Neuronal stem cell (in vitro differentiated cells): ENCODE measurements around the gene SKA2.

ENCODE experiments used
- DNase-seq: peaks from one replicate; pipeline ENCODE4 v3.0.0-alpha.2; 2013; ENCODE audit warnings: low spot score
- H2AFZ ChIP-seq: one replicate; pipeline ENCODE4 v1.6.1; 2013; ENCODE audit warnings: mild to moderate bottlenecking, low read length, inconsistent platforms
- H2AK5ac ChIP-seq: 2 replicates; pipeline ENCODE4 v1.6.1; 2013; ENCODE audit warnings: low read depth, mild to moderate bottlenecking, inconsistent platforms, low read length, moderate library complexity, mixed read lengths
- H2BK120ac ChIP-seq: 2 replicates; pipeline ENCODE4 v1.6.1; 2013; ENCODE audit warnings: low read depth, mild to moderate bottlenecking, inconsistent platforms, low read length, moderate library complexity, mixed read lengths
- H2BK12ac ChIP-seq: one replicate; pipeline ENCODE4 v1.6.1; 2013; ENCODE audit warnings: low read length, inconsistent platforms
- H2BK15ac ChIP-seq: 2 replicates; pipeline ENCODE4 v1.6.1; 2013; ENCODE audit warnings: mild to moderate bottlenecking, low read length, inconsistent platforms, mixed read lengths
- H2BK5ac ChIP-seq: one replicate; pipeline ENCODE4 v1.6.1; 2013; ENCODE audit warnings: inconsistent platforms, mild to moderate bottlenecking, low read length, moderate library complexity
- H3K14ac ChIP-seq: one replicate; pipeline ENCODE4 v1.6.1; 2013; ENCODE audit warnings: low read length, inconsistent platforms
- H3K18ac ChIP-seq: 2 replicates; pipeline ENCODE4 v1.6.1; 2013; ENCODE audit warnings: low read length, inconsistent platforms
- H3K23ac ChIP-seq: 2 replicates; pipeline ENCODE4 v1.6.1; 2013; ENCODE audit warnings: low read depth, mild to moderate bottlenecking, mixed read lengths, low read length, inconsistent platforms; ENCODE audit not compliant: poor library complexity
- H3K27ac ChIP-seq: replicated peaks from 3 replicates; pipeline ENCODE4 v1.5.1; 2013; ENCODE audit warnings: low read length, inconsistent platforms
- H3K27me3 ChIP-seq, 3 experiments: 2 replicates each; pipeline ENCODE4 v1.6.1; 2013; ENCODE audit warnings: low read length in 3 of 3, mild to moderate bottlenecking in 2 of 3, inconsistent platforms in 1 of 3, low read depth in 1 of 3, mixed read lengths in 1 of 3, moderate library complexity in 1 of 3; ENCODE audit not compliant: control insufficient read depth in 3 of 3, insufficient read depth in 3 of 3
- H3K36me3 ChIP-seq, 2 donors: replicated peaks in 1 of 2; 2 replicates each; pipeline ENCODE4 v1.6.1; 2013; ENCODE audit warnings: low read length in 2 of 2; ENCODE audit not compliant: control insufficient read depth in 2 of 2, insufficient read depth in 2 of 2
- H3K4ac ChIP-seq: 2 replicates; pipeline ENCODE4 v1.6.1; 2013; ENCODE audit warnings: inconsistent platforms, mild to moderate bottlenecking, low read length, moderate library complexity
- H3K4me1 ChIP-seq, 2 donors: 1 replicate in 1 of 2; 2 replicates in 1 of 2; pipeline ENCODE4 v1.6.1; 2013; ENCODE audit warnings: low read length in 2 of 2, low read depth in 1 of 2; ENCODE audit not compliant: control insufficient read depth in 2 of 2, insufficient read depth in 1 of 2
- H3K4me2 ChIP-seq: one replicate; pipeline ENCODE4 v1.6.1; 2013; ENCODE audit warnings: mild to moderate bottlenecking, low read length, inconsistent platforms; ENCODE audit not compliant: insufficient read depth, poor library complexity, severe bottlenecking
- H3K4me3 ChIP-seq, 2 donors: 2 replicates each; pipeline ENCODE4 v1.5.1; 2013; ENCODE audit warnings: low read length in 2 of 2, mild to moderate bottlenecking in 2 of 2, inconsistent platforms in 1 of 2, moderate library complexity in 1 of 2
- H3K79me1 ChIP-seq: one replicate; pipeline ENCODE4 v1.6.1; 2013; ENCODE audit warnings: low read depth, mild to moderate bottlenecking, inconsistent platforms, low read length, moderate library complexity
- H3K9ac ChIP-seq: one replicate; pipeline ENCODE4 v1.6.1; 2013; ENCODE audit warnings: mild to moderate bottlenecking, low read depth, low read length, inconsistent platforms; ENCODE audit not compliant: poor library complexity
- H3K9me3 ChIP-seq, 2 donors: replicated peaks in 1 of 2; 2 replicates each; pipeline versions ENCODE3 to v1.6.1; 2013; ENCODE audit warnings: low read length in 2 of 2, mild to moderate bottlenecking in 2 of 2, inconsistent platforms in 1 of 2, low read depth in 1 of 2, mixed read lengths in 1 of 2, moderate library complexity in 1 of 2; ENCODE audit not compliant: control insufficient read depth in 2 of 2, insufficient read depth in 1 of 2
- H4K8ac ChIP-seq: one replicate; pipeline ENCODE4 v1.6.1; 2013; ENCODE audit warnings: low read depth, mild to moderate bottlenecking, inconsistent platforms, low read length, moderate library complexity
- H4K91ac ChIP-seq: one replicate; pipeline ENCODE4 v1.6.1; 2013; ENCODE audit warnings: low read length, low read depth, mild to moderate bottlenecking, inconsistent platforms; ENCODE audit not compliant: poor library complexity
- WGBS, 2 donors: extraction: QIAGEN DNeasy Blood & Tissue Kit; methylation state at CpG; one replicate each; pipeline ENCODE4 v1.1.7; 2013; ENCODE audit warnings: missing lambda C conversion rate in 2 of 2, mixed read lengths in 1 of 2; ENCODE audit not compliant: insufficient read length in 2 of 2, insufficient replicate concordance in 1 of 2; ENCODE audit errors: extremely low coverage in 2 of 2; 5-methylcytosine and 5-hydroxymethylcytosine counted together

The SKA2 gene

GRCh38 chr17:59152925-59153324 is 2.1 kb downstream of the SKA2 start:
- Histone ChIP-seq H2BK15ac (no peak overlapping the region), H4K91ac (no peak overlapping the region), H3K23ac (no peak overlapping the region), H2BK5ac (no peak overlapping the region), H3K9ac (no peak overlapping the region), H3K27me3 (no peaks in the 10 kb centered on the region), H2AFZ (no peak overlapping the region), H3K4me3 (peak overlapping the region in 1 of 2 donors; percentile 91), H3K4me1 (peaks cover 0 to 12% of the 10 kb centered on the region in 2 donors), H3K4ac (no peak overlapping the region), H2AK5ac (no peak overlapping the region), H3K36me3 (peaks cover 0 to 54% of the 10 kb centered on the region in 2 donors), H3K4me2 (no peak overlapping the region), H3K18ac (no peak overlapping the region), H2BK12ac (no peak overlapping the region), H3K14ac (no peak overlapping the region), H3K9me3 (peaks cover 0 to 8% of the 10 kb centered on the region in 2 donors), H4K8ac (no peak overlapping the region), H3K79me1 (no peaks in the 10 kb centered on the region), H2BK120ac (no peak overlapping the region), H3K27ac (no peak overlapping the region)
- WGBS, 2 donors = no CpG with 5 or more reads among the region's 1 CpG
- DNase-seq = no peak

GRCh38 chr17:59151591-59151990 is 3.4 kb downstream of the SKA2 start:
- no peak overlapping the region for H4K8ac ChIP-seq
- peaks cover 0 to 56% of the 10 kb centered on the region in 2 donors for H3K36me3 ChIP-seq
- no peaks in the 10 kb centered on the region for H3K79me1 ChIP-seq
- no peak overlapping the region for H3K4me2 ChIP-seq
- H3K27me3 ChIP-seq = no peaks in the 10 kb centered on the region
- H2BK5ac ChIP-seq = no peak overlapping the region
- peaks cover 0 to 12% of the 10 kb centered on the region in 2 donors for H3K4me1 ChIP-seq
- H2BK120ac ChIP-seq = no peak overlapping the region
- no peak overlapping the region for H2BK12ac ChIP-seq
- WGBS, 2 donors = no CpG with 5 or more reads among the region's 1 CpG
- peaks cover 0 to 8% of the 10 kb centered on the region in 2 donors for H3K9me3 ChIP-seq
- peak overlapping the region in 1 of 2 donors; percentile 91 for H3K4me3 ChIP-seq
- no peak overlapping the region for H3K27ac ChIP-seq
- no peak overlapping the region for H2BK15ac ChIP-seq
- no peak overlapping the region for H3K14ac ChIP-seq
- no peak overlapping the region for H3K9ac ChIP-seq
- H3K18ac ChIP-seq = no peak overlapping the region
- no peak overlapping the region for H2AK5ac ChIP-seq
- H3K23ac ChIP-seq = no peak overlapping the region
- no peak overlapping the region for H2AFZ ChIP-seq
- DNase-seq = no peak
- H4K91ac ChIP-seq = no peak overlapping the region
- H3K4ac ChIP-seq = no peak overlapping the region

GRCh38 chr17:59151006-59151405 is 4.0 kb downstream of the SKA2 start:
- Histone ChIP-seq H3K14ac (no peak overlapping the region), H2BK15ac (no peak overlapping the region), H3K4ac (no peak overlapping the region), H3K4me1 (peaks cover 0 to 12% of the 10 kb centered on the region in 2 donors), H3K18ac (no peak overlapping the region), H3K9me3 (peaks cover 0 to 8% of the 10 kb centered on the region in 2 donors), H3K4me3 (no peak overlapping the region), H3K23ac (no peak overlapping the region), H2BK5ac (no peak overlapping the region), H2AK5ac (no peak overlapping the region), H2BK12ac (no peak overlapping the region), H3K4me2 (no peak overlapping the region), H3K27me3 (no peaks in the 10 kb centered on the region), H3K79me1 (no peaks in the 10 kb centered on the region), H4K8ac (no peak overlapping the region), H2AFZ (no peak overlapping the region), H4K91ac (no peak overlapping the region), H3K27ac (no peak overlapping the region), H3K9ac (no peak overlapping the region), H3K36me3 (peaks cover 0 to 60% of the 10 kb centered on the region in 2 donors), H2BK120ac (no peak overlapping the region)
- no CpG with 5 or more reads among the region's 5 CpGs for whole genome bisulfite sequencing, 2 donors
- no peak for DNase-seq

GRCh38 chr17:59149841-59150511 is 5.0 kb downstream of the SKA2 start:
- Histone ChIP-seq H2AFZ (no peak overlapping the region), H3K14ac (no peak overlapping the region), H4K8ac (no peak overlapping the region), H3K79me1 (no peaks in the 10 kb centered on the region), H3K4me2 (no peak overlapping the region), H3K4me1 (peaks cover 0 to 12% of the 10 kb centered on the region in 2 donors), H2BK12ac (no peak overlapping the region), H3K9me3 (peaks cover 0 to 8% of the 10 kb centered on the region in 2 donors), H4K91ac (no peak overlapping the region), H3K36me3 (peaks cover 0 to 70% of the 10 kb centered on the region in 2 donors), H3K4me3 (no peak overlapping the region), H3K27ac (no peak overlapping the region), H2BK15ac (no peak overlapping the region), H2BK120ac (no peak overlapping the region), H2AK5ac (no peak overlapping the region), H3K23ac (no peak overlapping the region), H3K27me3 (no peaks in the 10 kb centered on the region), H2BK5ac (no peak overlapping the region), H3K4ac (no peak overlapping the region), H3K9ac (no peak overlapping the region), H3K18ac (no peak overlapping the region)
- no CpG with 5 or more reads among the region's 5 CpGs for WGBS, 2 donors
- DNase-seq = no peak
